ENCODE results near the gene SLC30A5.
"Not testable (repeated sequence)": the region's sequence is repeated elsewhere in the genome, so short reads cannot be mapped to it uniquely, and the experiment has no call there.

Gene SLC30A5

DNA sequence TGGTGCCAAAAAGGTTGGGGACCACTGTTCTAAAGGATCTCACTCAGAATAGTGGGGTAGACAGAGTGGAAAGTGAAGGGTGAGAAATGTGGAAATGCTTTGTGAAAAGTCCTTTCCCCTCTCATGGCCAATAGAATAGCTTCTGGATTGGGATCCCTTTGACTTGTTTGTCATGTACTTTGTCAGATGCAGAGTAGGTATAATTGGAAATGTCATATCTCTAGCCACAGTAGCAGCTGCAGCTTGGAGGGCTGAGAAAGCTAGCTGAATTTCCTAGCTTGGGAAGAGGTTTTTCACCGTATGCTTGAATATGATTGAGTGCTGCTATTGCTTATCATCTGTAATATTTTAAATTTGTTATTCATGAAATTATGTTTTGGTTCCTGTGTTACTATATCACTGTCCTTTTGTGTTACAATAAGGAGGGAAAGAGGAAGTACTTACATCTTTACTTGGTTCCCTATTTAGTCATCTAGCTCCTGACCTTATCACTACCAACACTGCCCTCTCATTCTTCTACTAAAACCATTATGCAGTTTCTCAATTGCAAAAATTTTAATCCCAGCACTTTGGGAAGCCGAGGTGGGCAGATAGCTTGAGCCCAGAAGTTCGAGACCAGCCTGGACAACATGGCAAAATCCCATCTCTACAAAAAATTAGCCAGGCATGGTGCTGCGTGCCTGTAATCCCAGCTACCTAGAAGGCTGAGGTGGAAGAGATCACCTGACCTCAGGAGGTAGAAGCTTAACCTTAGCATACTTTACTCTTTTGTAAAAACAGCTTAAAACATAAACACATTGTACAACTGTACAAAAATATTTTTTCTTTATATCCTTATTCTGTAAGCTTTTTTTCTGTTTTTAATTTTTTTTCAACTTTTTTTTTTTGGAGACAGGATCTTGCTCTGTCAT lies 12.4 kb downstream of the SLC30A5 start:
- DNase-seq = no peak

DNA sequence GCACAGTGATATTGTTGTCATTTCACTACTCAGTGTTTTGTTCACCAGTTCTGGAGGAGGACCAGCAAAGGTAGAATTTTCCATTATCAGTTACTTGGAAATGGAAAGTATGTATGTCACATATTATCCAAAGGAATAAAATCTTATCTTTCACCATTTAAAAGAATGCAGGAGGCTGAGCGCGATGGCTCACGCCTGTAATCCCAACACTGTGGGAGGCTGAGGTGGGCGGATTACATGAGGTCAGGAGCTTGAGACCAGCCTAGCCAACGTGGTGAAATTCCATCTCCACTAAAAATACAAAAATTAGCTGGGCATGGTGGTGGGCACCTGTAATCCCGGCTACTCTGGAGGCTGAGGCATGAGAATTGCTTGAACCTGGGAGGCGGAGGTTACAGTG lies 14.6 kb downstream of the SLC30A5 start:
- DNase-seq = not testable (repeated sequence)

DNA sequence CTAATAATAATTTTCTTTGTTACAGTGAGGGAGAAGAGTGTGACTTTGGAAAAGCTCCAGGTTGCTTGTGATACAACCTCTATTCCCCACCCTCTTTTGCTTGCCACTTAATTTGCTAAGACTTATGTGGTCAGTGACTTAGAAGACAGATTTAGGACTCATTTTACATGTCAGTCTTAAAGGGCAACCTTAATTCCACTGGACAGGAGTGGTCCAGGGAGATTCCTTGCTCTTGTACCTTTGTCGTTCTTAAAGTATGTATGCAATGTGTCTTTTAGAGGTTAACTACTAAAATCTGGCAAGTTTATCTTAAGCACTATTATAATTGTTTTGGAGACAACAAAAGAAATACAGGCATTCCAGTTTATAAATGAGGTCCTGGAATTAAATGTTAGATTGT lies 20.0 kb downstream of the SLC30A5 start:
- DNase-seq = no peak

DNA sequence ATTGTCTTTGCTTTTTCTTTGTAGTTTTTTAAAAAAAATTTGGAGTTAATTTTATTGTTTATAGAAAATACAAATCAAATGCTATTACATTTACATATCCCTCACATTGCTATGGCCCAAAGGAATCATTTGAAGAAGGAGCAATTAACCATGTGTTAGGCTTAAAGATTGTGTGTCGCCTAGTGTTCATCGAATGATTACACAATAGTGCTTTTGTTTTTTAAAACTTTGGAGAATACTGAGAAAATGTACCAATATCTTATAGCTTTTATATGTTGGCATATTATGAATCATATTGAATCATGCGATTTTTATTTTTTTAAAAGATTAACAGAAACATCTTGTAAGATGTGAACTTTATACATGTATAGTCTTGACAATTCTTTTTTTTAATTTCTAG lies 21.7 kb downstream of the SLC30A5 start:
- DNase-seq = no peak

DNA sequence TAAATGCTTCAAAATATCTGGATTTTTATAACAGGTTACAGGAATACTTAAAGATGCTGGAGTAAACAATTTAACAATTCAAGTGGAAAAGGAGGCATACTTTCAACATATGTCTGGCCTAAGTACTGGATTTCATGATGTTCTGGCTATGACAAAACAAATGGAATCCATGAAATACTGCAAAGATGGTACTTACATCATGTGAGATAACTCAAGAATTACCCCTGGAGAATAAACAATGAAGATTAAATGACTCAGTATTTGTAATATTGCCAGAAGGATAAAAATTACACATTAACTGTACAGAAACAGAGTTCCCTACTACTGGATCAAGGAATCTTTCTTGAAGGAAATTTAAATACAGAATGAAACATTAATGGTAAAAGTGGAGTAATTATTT lies 35.6 kb downstream of the SLC30A5 start:
- no peak for DNase-seq

DNA sequence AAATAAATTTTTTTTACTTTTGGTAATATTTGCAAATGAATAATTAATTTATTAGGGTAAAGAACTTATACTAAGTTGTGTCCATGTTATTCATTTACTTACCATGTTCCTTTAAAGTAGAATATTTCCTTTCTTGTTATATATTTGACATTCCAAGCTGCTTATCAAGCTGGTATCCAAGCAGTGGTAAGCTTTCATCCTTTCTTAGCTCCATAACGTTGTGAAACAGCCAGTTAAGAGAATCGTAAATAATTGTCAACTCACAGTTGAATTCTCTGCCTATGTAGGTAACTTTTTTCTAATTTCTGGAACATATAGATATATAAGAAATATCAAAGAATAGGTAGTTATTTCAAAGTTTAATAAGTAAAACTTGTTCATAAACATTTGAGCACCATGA lies 36.4 kb downstream of the SLC30A5 start:
- DNase-seq = no peak

GRCh38 chr5:69131304-69131703 lies 37.5 kb downstream of the SLC30A5 start:
- no peak for DNase-seq

GRCh38 chr5:69134126-69134525 lies 40.3 kb downstream of the SLC30A5 start:
- DNase-seq = no peak

- no peak for DNase-seq
These were observed 42.5 kb downstream of the SLC30A5 start for GRCh38 chr5:69136293-69136692.

DNA sequence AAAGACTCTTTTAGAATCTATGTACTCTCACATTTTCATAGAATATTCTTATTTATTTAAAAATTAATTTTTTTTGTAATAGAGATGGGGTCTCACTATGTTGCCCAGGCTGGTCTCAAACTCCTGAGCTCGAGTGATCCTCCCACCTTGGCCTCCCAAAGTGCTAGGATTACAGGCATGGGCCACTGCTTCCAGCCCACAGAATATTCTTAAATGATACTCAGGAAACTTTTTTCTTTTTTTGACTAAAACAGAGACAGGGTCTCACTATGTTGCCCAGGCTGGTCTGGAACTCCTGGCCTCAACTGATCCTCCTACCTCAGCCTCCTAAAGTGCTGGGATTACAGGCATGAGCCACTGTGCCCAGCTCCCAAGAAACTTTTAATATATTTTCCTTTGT lies 43.4 kb downstream of the SLC30A5 start:
- DNase-seq = not testable (repeated sequence)

DNA sequence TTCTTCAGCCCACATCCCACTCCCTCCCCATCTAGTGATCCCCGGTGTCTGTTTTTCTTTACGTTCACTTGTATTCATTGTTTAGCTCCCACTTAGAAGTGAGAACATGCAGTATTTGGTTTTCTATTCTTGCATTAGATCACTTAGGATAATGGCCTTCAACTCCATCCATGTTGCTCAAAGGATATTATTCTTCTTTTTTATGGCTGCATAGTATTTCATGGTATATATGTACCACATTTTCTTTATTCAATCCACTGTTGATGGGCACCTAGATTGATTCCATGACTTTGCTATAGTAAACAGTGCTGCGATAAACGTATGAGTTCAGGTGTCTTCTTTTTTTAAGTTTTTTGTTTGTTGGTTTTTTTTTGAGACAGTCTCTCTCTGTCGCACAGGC lies 44.0 kb downstream of the SLC30A5 start:
- DNase-seq = no peak

GRCh38 chr5:69138766-69139165 lies 45.0 kb downstream of the SLC30A5 start:
- no peak for DNase-seq

GRCh38 chr5:69140239-69140638 lies 46.4 kb downstream of the SLC30A5 start:
- not testable (repeated sequence) for DNase-seq

DNA sequence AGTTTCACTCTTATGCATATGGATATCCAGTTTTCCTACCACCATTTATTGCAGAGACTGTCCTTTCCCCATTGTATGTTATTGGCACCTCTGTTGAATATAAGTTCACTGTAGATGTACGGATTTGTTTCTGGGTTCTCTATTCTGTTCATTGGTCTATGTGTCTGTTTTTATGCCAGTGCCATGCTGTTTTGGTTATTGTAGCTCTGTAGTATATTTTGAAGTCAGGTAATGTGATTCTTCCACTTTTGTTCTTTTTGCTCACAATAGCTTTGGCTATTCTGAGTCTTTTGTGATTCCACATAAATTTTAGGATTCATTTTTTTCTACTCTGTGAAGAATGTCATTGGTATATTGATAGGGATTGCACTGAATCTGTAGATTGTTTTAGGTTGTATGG lies 47.0 kb downstream of the SLC30A5 start:
- no peak for DNase-seq

- not testable (repeated sequence) for DNase-seq
These were observed 54.8 kb downstream of the SLC30A5 start for GRCh38 chr5:69148576-69148975.

- no peak for DNase-seq
These were observed 55.3 kb downstream of the SLC30A5 start for GRCh38 chr5:69148981-69149675.

DNA sequence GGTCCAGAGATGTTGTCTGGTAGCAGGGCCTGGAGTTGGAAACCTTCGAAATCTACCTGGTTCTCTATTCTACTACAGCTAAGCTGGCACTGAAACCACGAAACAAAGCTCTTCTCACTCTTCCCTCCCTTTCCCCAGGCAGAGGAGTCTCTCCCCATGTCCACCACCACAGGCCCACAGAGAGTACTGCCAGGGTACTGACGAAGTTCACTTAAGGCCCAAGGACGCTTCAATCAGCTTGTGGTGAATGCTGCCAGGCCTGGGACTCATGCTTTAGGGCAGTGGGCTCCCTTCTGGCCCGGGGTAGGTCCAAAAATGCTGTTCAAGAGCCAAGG lies 55.8 kb downstream of the SLC30A5 start:
- no peak for DNase-seq

- no peak for DNase-seq
These were observed 58.9 kb downstream of the SLC30A5 start for GRCh38 chr5:69152731-69153130.

DNA sequence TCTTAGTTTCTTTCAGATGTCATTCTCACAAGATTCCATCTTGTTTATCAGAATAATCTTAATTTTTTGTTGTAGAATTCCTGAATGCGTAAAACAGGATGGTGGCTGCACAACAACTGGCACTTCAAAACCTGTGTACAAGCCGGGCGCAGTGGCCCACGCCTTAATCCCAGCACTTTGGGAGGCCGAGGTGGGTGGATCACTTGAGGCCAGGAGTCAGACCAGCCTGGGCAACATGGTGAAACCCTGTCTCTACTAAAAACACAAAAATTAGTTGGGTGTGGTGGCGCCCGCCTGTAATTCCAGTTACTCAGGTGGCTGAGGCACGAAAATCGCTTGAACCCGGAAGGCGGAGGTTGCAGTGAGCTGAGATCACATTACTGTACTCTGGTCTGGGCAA lies 62.6 kb downstream of the SLC30A5 start:
- no peak for DNase-seq

DNA sequence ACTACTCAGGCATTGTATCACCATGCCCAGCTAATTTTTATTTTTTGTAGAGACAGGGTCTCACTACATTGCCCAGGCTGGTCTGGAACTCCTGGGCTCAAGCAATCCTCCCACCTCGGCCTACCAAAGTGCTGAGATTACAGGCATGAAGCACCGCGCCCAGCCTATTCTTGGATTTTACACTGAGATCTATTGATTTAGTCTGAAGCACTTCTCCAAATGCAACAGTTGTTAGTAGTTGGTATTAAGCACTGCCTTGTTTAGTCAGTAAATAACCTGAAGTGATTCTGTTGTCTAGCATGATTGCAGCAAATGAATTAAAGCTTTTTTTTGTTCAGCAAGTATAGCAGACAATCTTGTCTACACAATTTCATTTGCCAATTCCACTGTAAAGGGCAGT lies 64.2 kb downstream of the SLC30A5 start:
- DNase-seq = no peak

DNA sequence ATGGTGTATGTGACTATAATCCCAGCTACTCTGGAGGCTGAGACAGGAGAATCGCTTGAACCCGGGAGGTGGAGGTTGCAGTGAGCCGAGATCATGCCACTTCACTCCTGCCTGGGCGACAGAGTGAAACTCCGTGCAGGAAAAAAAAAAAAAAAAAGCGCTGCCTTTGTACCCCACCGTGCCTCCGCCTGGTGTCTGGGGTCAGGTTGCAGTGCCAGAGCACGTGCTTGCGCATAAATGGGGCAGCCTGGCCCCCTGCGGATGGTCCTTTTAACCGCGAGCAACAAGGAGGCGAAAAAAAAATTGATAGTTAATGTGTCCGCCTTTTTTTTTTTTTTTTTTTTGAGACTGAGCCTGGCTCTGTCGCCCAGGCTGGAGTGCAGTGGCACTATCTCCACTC lies 66.8 kb downstream of the SLC30A5 start:
- DNase-seq = peak; percentile 80

DNA sequence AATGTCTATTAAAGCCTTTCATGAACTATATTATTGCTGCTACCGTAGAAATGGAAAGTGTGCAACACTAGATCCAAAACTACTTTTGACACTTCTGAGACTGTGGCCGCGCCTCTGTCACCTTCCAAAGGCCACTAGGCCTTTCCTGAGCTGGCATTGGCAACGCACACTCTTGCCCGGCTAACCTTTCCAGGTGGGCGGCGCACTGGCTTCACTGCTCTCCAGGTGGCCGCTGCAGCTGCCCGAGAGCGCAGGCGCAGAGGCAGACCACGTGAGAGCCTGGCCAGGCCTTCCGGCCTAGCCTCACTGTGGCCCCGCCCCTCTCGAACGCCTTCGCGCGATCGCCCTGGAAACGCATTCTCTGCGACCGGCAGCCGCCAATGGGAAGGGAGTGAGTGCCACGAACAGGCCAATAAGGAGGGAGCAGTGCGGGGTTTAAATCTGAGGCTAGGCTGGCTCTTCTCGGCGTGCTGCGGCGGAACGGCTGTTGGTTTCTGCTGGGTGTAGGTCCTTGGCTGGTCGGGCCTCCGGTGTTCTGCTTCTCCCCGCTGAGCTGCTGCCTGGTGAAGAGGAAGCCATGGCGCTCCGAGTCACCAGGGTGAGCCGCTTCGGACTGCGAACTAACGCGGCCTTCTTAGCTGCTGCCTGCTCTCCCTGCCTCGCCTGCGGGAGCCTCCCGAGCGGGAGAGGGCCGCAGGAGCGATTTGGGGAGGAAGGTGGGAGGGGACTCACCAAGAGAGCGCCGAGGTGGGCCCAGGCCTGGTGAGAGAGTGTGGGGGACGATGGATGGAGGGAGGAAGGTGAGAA lies 73.1 kb downstream of the SLC30A5 start, which contains the start of gene CCNB1:
Gene CCNB1 (plus strand): TSS at position 465 of the 807 bp plus-strand sequence. CDS start 113 bp downstream, at position 578.
- peak; percentile 99 for DNase-seq

- DNase-seq = peak; percentile 25
These were observed 73.7 kb downstream of the SLC30A5 start for GRCh38 chr5:69167493-69167855.

DNA sequence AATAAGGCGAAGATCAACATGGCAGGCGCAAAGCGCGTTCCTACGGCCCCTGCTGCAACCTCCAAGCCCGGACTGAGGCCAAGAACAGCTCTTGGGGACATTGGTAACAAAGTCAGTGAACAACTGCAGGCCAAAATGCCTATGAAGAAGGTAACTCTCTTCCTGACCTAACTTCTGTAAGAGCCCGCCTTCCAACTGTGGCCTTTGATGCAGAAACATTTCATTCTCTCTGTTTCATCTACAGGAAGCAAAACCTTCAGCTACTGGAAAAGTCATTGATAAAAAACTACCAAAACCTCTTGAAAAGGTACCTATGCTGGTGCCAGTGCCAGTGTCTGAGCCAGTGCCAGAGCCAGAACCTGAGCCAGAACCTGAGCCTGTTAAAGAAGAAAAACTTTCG lies 74.1 kb downstream of the SLC30A5 start:
- no peak for DNase-seq
